Upper lobe of right lung (tissue), 1 donor: Measurements from ENCODE around the gene CNTNAP3B. TPM values are rescaled to one million over a fixed set of nuclear protein-coding genes. Genes with fewer than 3 reads are reported as not detected.
"Not testable (repeated sequence)": the region's sequence is repeated elsewhere in the genome, so short reads cannot be mapped to it uniquely, and the experiment has no call there.

ENCODE experiments used
- ATAC-seq: fragments of 200-7000 bp; cut with Tn5 transposase; one replicate; pipeline ENCODE4 v1.9.1; 2020; ENCODE audit warnings: mild to moderate bottlenecking, moderate library complexity
- DNase-seq: peaks from one replicate; pipeline ENCODE4 v3.0.0-alpha.2; 2020
- H3K27ac ChIP-seq: fragments of 200-600 bp; one replicate; pipeline ENCODE4 v1.8.0; 2022
- H3K27me3 ChIP-seq: fragments of 200-600 bp; one replicate; pipeline ENCODE4 v1.8.0; 2022; ENCODE audit warnings: mild to moderate bottlenecking
- H3K36me3 ChIP-seq: fragments of 200-600 bp; one replicate; pipeline ENCODE4 v1.8.0; 2022
- H3K4me1 ChIP-seq: fragments of 200-600 bp; one replicate; pipeline ENCODE4 v1.8.0; 2022
- H3K4me3 ChIP-seq: fragments of 200-600 bp; one replicate; pipeline ENCODE4 v1.8.0; 2022; ENCODE audit warnings: mild to moderate bottlenecking
- H3K9me3 ChIP-seq: fragments of 200-600 bp; one replicate; pipeline ENCODE4 v1.8.0; 2022
- intact Hi-C: fragments of 100-400 bp; cut with DNase I; formaldehyde crosslinking; loops from one replicate; pipeline ENCODE4 v1.11.0; 2022
- long read RNA-seq: library from polyadenylated mRNA; unstranded; transcript quantifications from one replicate; pipeline ENCODE4 v2.0.0, GENCODE V29; 2021
- total RNA-seq: library from RNA; stranded (reverse); fragmentation: NEBNext Ultra II Directional; extraction: Animal tissue kit (Norgen Biotek cat#: 25700); gene quantifications from one replicate; pipeline ENCODE4 v1.2.1, GENCODE V29; 2021
- donor health status: DM: no; HTN: yes; CAD: no; lungs with severe emphysema.

CNTNAP3B gene
- total RNA-seq = 9.3 TPM
- long read RNA-seq, partial matches to known transcripts = 1 of 8 reads
- long read RNA-seq, other reads (novel, unspliced or antisense) = 6 of 8 reads

DNA sequence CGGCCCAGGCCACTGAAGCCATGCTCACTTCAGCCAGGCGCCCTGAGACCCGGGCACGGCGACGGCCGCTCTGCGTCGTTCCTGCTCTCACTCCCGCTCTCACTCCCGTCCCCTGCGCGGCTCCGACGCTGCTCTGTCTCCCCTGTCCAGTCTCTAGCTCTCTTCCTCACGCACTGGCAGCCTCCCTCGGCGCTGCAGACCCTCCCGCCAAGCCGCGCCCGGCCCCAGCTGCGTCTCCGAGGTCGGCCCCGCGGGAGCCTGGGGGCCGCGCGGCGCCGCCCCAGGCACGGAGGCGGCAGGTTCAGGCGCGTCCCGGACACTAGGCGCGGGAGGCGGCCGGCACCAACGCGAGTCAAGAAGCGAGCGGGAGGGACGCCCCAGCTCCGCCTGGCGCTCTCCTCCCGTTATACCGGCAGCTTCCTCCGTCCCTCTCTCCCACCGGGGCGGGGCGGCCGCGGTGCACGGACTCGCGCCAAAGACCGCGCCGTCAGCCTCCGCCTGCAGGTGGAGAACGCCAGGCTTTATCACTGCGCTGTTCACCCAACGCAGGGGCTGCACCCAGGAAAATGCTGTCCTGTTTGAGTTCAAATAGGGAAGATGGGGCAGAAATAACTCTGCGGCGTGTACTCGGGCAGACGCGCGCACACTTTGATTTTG lies at the start of gene CNTNAP3B:
Gene CNTNAP3B (minus strand): TSS at position 354 of the 657 bp plus-strand sequence. CDS start 332 bp downstream, at position 22.
- intact Hi-C loops, H3K27me3 ChIP-seq, ATAC-seq, H3K4me1 ChIP-seq, DNase-seq, H3K36me3 ChIP-seq, H3K27ac ChIP-seq, H3K9me3 ChIP-seq: not testable (repeated sequence)
- H3K4me3 ChIP-seq = peak within 1 kb of the TSS; percentile 14

- intact Hi-C loops, ATAC-seq, DNase-seq: not testable (repeated sequence)
These were observed 31.1 kb upstream of the CNTNAP3B start for GRCh38 chr9:42160299-42160698.

GRCh38 chr9:42127056-42127841 lies 2.0 kb downstream of the CNTNAP3B start:
- DNase-seq, ATAC-seq, H3K27me3 ChIP-seq, H3K4me1 ChIP-seq, H3K4me3 ChIP-seq, H3K9me3 ChIP-seq, H3K36me3 ChIP-seq, intact Hi-C loops, H3K27ac ChIP-seq: not testable (repeated sequence)

More at GRCh38 chr9:42160299-42160698, 31.1 kb upstream of the CNTNAP3B start:
- not testable (repeated sequence) for H3K36me3 ChIP-seq, H3K9me3 ChIP-seq, H3K4me1 ChIP-seq, H3K4me3 ChIP-seq, H3K27ac ChIP-seq, H3K27me3 ChIP-seq

DNA sequence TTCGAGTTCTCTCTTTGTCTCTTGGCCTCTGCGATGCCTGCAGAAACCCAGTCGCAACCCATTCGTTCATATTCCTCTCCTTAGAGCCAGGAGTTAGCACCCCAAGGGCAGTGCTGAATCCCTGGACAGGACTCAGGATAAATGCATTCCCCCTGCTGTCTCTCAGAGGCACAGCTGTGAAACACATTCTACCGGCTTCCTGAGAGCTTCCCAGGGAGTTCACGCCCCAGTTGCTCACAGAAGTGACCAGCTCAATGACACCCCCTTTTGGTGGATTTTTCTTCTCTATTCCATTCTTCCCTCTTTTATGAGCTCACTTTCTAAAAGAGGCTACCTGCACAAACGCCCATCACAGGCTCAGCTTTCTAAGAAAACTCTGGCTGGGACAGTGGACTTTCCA lies 8.2 kb downstream of the CNTNAP3B start:
- H3K27me3 ChIP-seq, DNase-seq, ATAC-seq, intact Hi-C loops, H3K27ac ChIP-seq, H3K36me3 ChIP-seq, H3K9me3 ChIP-seq, H3K4me3 ChIP-seq, H3K4me1 ChIP-seq: not testable (repeated sequence)

DNA sequence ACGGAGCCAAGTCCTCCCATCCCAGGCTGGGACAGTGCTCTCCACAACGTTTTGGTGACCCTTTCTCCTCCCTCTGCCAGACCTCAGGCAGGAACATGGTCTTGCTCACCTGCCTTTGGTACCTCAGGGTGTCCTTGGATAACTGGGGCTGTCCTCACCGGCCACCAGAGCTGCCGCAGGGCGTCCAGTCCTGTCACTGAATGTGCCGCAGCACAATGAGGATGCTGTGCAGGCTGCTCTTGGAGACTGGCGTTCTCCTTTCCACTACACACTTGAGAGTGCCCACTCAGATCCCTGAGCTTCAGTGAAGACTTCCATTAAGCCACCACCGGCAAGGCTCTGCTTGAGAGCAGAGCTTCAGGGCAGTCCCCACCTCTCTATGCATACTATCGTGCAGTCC lies 33.3 kb downstream of the CNTNAP3B start:
- H3K9me3 ChIP-seq, ATAC-seq, H3K36me3 ChIP-seq, intact Hi-C loops, DNase-seq, H3K4me3 ChIP-seq, H3K27me3 ChIP-seq, H3K4me1 ChIP-seq, H3K27ac ChIP-seq: not testable (repeated sequence)

- intact Hi-C loops, DNase-seq, H3K36me3 ChIP-seq, H3K27ac ChIP-seq, H3K4me3 ChIP-seq, ATAC-seq, H3K9me3 ChIP-seq, H3K27me3 ChIP-seq, H3K4me1 ChIP-seq: not testable (repeated sequence)
These were observed 44.7 kb downstream of the CNTNAP3B start for GRCh38 chr9:42084559-42084952.

GRCh38 chr9:42083877-42084558 lies 45.2 kb downstream of the CNTNAP3B start:
- H3K27ac ChIP-seq, H3K4me3 ChIP-seq, H3K9me3 ChIP-seq, H3K36me3 ChIP-seq, H3K4me1 ChIP-seq, ATAC-seq, intact Hi-C loops, DNase-seq, H3K27me3 ChIP-seq: not testable (repeated sequence)

DNA sequence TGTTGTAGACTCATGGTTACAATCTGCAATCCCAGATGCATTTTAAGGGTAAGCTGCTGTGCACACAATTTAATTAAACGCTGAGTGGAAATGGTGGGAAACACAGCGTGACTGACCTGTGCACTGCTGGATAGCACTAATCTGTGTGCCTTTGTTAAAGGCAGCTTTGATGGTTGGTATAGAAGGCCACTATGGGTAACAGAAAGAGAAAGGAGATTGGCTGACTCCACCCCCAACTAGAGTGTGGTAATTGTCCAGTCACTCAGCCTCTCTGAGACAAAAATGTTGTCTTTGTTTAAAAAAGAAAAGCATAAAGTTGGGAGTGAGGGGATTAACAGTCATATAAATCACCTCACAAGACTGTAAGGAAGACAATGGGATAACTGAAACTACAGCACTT lies 48.9 kb downstream of the CNTNAP3B start:
- H3K27me3 ChIP-seq, H3K9me3 ChIP-seq, ATAC-seq, H3K4me3 ChIP-seq, H3K36me3 ChIP-seq, H3K4me1 ChIP-seq, H3K27ac ChIP-seq, intact Hi-C loops, DNase-seq: not testable (repeated sequence)

- H3K9me3 ChIP-seq, DNase-seq, ATAC-seq, H3K4me1 ChIP-seq, H3K27ac ChIP-seq, H3K27me3 ChIP-seq, H3K36me3 ChIP-seq, intact Hi-C loops, H3K4me3 ChIP-seq: not testable (repeated sequence)
These were observed 54.4 kb downstream of the CNTNAP3B start for GRCh38 chr9:42074868-42075267.

- H3K4me3 ChIP-seq, intact Hi-C loops, ATAC-seq, H3K27ac ChIP-seq, H3K4me1 ChIP-seq, H3K27me3 ChIP-seq, H3K36me3 ChIP-seq, H3K9me3 ChIP-seq, DNase-seq: not testable (repeated sequence)
These were observed 58.2 kb downstream of the CNTNAP3B start for GRCh38 chr9:42071026-42071425.

DNA sequence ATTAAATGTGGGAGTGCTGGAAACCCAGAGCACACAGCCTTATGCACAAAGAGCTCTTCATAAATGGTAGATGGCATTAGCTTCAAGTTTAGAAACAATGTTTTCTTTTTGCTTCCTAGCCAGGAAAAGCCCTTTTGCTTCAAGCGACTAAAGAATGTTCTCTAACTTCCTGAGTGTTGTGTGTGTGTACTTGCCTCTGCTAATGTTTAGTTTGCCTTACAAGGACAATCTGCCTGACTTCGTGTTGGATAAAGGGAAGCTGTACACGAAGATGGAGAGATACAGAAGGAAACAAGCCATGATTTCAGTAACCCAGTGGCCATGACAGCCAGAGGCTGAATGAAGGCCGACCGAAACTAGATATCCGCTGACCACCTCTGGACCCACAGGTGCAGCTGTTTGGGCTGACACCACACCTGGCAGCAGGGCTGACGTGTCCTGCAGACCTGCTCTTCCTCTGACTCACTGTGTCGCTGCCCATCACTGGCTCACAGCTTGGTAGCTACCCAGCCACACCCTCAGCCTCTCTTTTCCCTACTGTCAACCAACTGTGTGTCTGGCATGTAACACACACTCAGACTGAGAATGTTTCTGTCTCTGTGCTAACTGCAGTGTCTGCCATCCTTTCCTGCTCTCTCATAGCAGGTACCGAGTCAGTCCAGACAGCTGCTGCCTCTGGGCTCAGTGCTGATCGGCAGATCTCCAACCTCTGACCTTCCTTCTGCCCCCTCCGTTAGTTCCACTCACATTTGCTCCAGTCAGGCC lies 59.0 kb downstream of the CNTNAP3B start:
- intact Hi-C loops = not testable (repeated sequence)

DNA sequence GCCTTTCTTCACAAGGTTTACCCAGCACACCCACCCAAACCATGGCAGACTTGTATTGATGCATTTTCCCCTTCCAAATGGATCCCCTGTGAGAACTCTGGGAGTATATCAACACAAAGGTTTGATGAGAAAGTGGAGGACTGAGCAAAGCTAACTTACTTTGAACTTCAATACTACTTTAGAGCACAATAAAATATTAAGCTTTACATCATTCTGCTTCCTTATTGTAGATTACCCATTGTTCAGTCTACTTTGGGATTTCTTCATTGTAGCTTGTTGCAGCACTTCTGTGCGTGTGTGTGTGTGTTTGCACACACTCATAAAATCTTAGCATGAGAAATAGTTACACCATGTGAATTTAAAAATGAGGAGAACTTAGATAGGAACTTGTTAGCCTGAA lies 75.4 kb downstream of the CNTNAP3B start:
- H3K4me3 ChIP-seq, H3K4me1 ChIP-seq, ATAC-seq, H3K27me3 ChIP-seq, H3K27ac ChIP-seq, intact Hi-C loops, H3K36me3 ChIP-seq, H3K9me3 ChIP-seq, DNase-seq: not testable (repeated sequence)

More for the DNA sequence above, 59.0 kb downstream of the CNTNAP3B start:
- H3K9me3 ChIP-seq, H3K36me3 ChIP-seq, H3K27me3 ChIP-seq, DNase-seq, H3K27ac ChIP-seq, H3K4me3 ChIP-seq, H3K4me1 ChIP-seq: not testable (repeated sequence)
- peak; percentile 45 for ATAC-seq

DNA sequence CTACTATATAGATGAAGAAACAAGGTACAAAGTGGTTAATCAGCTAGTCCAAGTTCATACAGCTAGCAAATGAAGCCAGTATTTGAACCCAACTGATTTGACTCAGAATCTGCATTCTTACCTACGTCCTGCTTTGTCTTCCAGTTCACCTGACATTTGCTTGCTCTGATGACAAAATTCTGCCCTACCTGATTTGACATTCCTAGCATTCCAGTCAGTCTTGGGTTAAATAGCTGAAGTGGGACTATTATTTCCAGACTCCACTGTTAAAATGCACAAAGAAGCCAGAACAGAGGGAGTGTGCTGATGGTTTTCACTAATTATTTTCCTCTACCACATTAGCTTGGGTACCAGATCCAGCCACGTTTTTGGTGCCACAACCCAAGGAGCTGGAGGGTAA lies 78.5 kb downstream of the CNTNAP3B start:
- intact Hi-C loops, H3K36me3 ChIP-seq, H3K9me3 ChIP-seq, H3K27me3 ChIP-seq, H3K4me1 ChIP-seq, ATAC-seq, H3K27ac ChIP-seq, H3K4me3 ChIP-seq, DNase-seq: not testable (repeated sequence)
